BE2C (cell line): ENCODE measurements around the gene ADAMTS17.

ENCODE experiments used
- DNase-seq: peaks from one replicate; pipeline ENCODE4 v3.0.0-alpha.2; 2020
- H3K27me3 ChIP-seq: fragments of 250-450 bp; sonication (Bioruptor Pico); 2 replicates; pipeline ENCODE4 v1.5.1; 2020; ENCODE audit warnings: mild to moderate bottlenecking
- H3K36me3 ChIP-seq: fragments of 250-450 bp; sonication (Bioruptor Pico); 2 replicates; pipeline ENCODE4 v1.5.1; 2020; ENCODE audit warnings: mild to moderate bottlenecking
- H3K4me1 ChIP-seq: fragments of 250-450 bp; sonication (Bioruptor Pico); 2 replicates; pipeline ENCODE4 v1.5.1; 2020
- H3K4me3 ChIP-seq: 2 replicates; pipeline ENCODE4 v1.5.1; 2011; ENCODE audit warnings: low read depth, low read length
- H3K9me3 ChIP-seq: fragments of 250-450 bp; sonication (Bioruptor Pico); 2 replicates; pipeline ENCODE4 v1.5.1; 2020
- CTCF ChIP-seq: IDR thresholded peaks from 2 replicates; pipeline ENCODE4 v1.5.1; 2012; ENCODE audit warnings: mild to moderate bottlenecking, low read depth, low read length

The ADAMTS17 gene

GRCh38 chr15:100016632-100017031, 325.1 kb downstream of the ADAMTS17 start:
- DNase-seq, result no peak
- H3K4me1 ChIP-seq, result no peaks in the 10 kb centered on the region
- TF ChIP-seq CTCF, result no peak
- no peak overlapping the region for H3K4me3 ChIP-seq
- no peaks in the 10 kb centered on the region; the same call in 1 of the 2 replicates for H3K9me3 ChIP-seq
- H3K27me3 ChIP-seq, result no peaks in the 10 kb centered on the region
- no peaks in the 10 kb centered on the region for H3K36me3 ChIP-seq

GRCh38 chr15:100011235-100011634, 330.5 kb downstream of the ADAMTS17 start:
- no peaks in the 10 kb centered on the region for H3K4me1 ChIP-seq
- H3K36me3 ChIP-seq, result no peaks in the 10 kb centered on the region
- no peak for DNase-seq
- no peaks in the 10 kb centered on the region for H3K27me3 ChIP-seq
- no peak overlapping the region for H3K4me3 ChIP-seq
- no peak for TF ChIP-seq CTCF
- H3K9me3 ChIP-seq, result no peaks in the 10 kb centered on the region

GRCh38 chr15:100009372-100009771, 332.4 kb downstream of the ADAMTS17 start:
- Histone ChIP-seq H3K4me3 (no peak overlapping the region), H3K27me3 (no peaks in the 10 kb centered on the region), H3K36me3 (no peaks in the 10 kb centered on the region), H3K9me3 (no peaks in the 10 kb centered on the region), H3K4me1 (no peaks in the 10 kb centered on the region)
- no peak for TF ChIP-seq CTCF
- no peak for DNase-seq

GRCh38 chr15:100008258-100008657, 333.5 kb downstream of the ADAMTS17 start:
- Histone ChIP-seq H3K4me3 (no peak overlapping the region), H3K4me1 (no peaks in the 10 kb centered on the region), H3K9me3 (no peaks in the 10 kb centered on the region), H3K36me3 (no peaks in the 10 kb centered on the region), H3K27me3 (no peaks in the 10 kb centered on the region)
- no peak for TF ChIP-seq CTCF
- DNase-seq, result no peak

- H3K4me3 ChIP-seq, result no peak overlapping the region
- H3K9me3 ChIP-seq, result no peaks in the 10 kb centered on the region
- no peaks in the 10 kb centered on the region for H3K36me3 ChIP-seq
- no peaks in the 10 kb centered on the region for H3K4me1 ChIP-seq
- TF ChIP-seq CTCF, result no peak
- no peaks in the 10 kb centered on the region for H3K27me3 ChIP-seq
- no peak for DNase-seq
These were observed 334.2 kb downstream of the ADAMTS17 start for GRCh38 chr15:100007609-100008008.

- TF ChIP-seq CTCF, result no peak
- no peaks in the 10 kb centered on the region for H3K9me3 ChIP-seq
- H3K4me1 ChIP-seq, result no peaks in the 10 kb centered on the region
- no peak overlapping the region for H3K4me3 ChIP-seq
- H3K27me3 ChIP-seq, result no peaks in the 10 kb centered on the region
- DNase-seq, result no peak
- H3K36me3 ChIP-seq, result no peaks in the 10 kb centered on the region
These were observed 336.1 kb downstream of the ADAMTS17 start for GRCh38 chr15:100005715-100006114.
